DOHH2 (cell line): Measurements from ENCODE around the gene CA9.

Experiments
- H3F3A ChIP-seq: fragments of 200-600 bp; sonication (generic), shearing (Covaris generic); 2 replicates; pipeline ENCODE4 v1.6.0; 2016; ENCODE audit warnings: antibody characterized with exemption, mild to moderate bottlenecking; ENCODE audit not compliant: control insufficient read depth, insufficient read depth
- H3K27ac ChIP-seq: fragments of 200-600 bp; sonication (generic); 2 replicates; pipeline ENCODE4 v1.5.1; 2014; ENCODE audit warnings: low read depth, mild to moderate bottlenecking, low read length, moderate library complexity
- H3K27me3 ChIP-seq: fragments of 200-600 bp; sonication (generic); 2 replicates; pipeline ENCODE4 v1.6.1; 2014; ENCODE audit warnings: mild to moderate bottlenecking, low read length, mixed read lengths; ENCODE audit not compliant: control insufficient read depth
- H3K36me3 ChIP-seq: fragments of 200-600 bp; sonication (generic); 2 replicates; pipeline ENCODE4 v1.6.1; 2014; ENCODE audit warnings: mild to moderate bottlenecking, low read length, moderate library complexity, mixed read lengths; ENCODE audit not compliant: control insufficient read depth
- H3K4me1 ChIP-seq: fragments of 200-600 bp; sonication (generic); 2 replicates; pipeline ENCODE4 v1.6.1; 2014; ENCODE audit warnings: mild to moderate bottlenecking, low read length, mixed read lengths; ENCODE audit not compliant: control insufficient read depth
- H3K4me2 ChIP-seq: fragments of 200-600 bp; sonication (generic); 2 replicates; pipeline ENCODE4 v1.6.0; 2014; ENCODE audit warnings: mild to moderate bottlenecking, low read length, moderate library complexity
- H3K4me3 ChIP-seq: fragments of 200-600 bp; sonication (generic); 2 replicates; pipeline ENCODE4 v1.5.1; 2014; ENCODE audit warnings: mild to moderate bottlenecking, low read length, mixed read lengths
- H3K79me2 ChIP-seq: fragments of 200-600 bp; sonication (generic); 2 replicates; pipeline ENCODE4 v1.6.1; 2014; ENCODE audit warnings: mild to moderate bottlenecking, low read length, mixed read lengths; ENCODE audit not compliant: control insufficient read depth
- H3K9me2 ChIP-seq: fragments of 200-600 bp; sonication (generic); replicated peaks from 2 replicates; pipeline ENCODE4 v1.6.1; 2014; ENCODE audit warnings: mild to moderate bottlenecking, low read length, mixed read lengths; ENCODE audit not compliant: control insufficient read depth
- H3K9me3 ChIP-seq: fragments of 200-600 bp; sonication (generic); 2 replicates; pipeline ENCODE4 v1.6.1; 2014; ENCODE audit warnings: antibody characterized with exemption, low read length, mixed read lengths; ENCODE audit not compliant: control insufficient read depth, insufficient read depth
- H4K20me1 ChIP-seq: fragments of 200-600 bp; sonication (generic); 2 replicates; pipeline ENCODE4 v1.6.0; 2014; ENCODE audit warnings: low read depth, mild to moderate bottlenecking, antibody characterized with exemption, low read length, moderate library complexity; ENCODE audit not compliant: control insufficient read depth, insufficient read depth
- CTCF ChIP-seq: fragments of 200-600 bp; sonication (generic); IDR thresholded peaks from one replicate; pipeline ENCODE4 v1.5.1; 2014; ENCODE audit warnings: antibody characterized with exemption, mild to moderate bottlenecking, low read depth, low read length; ENCODE audit not compliant: poor library complexity, severe bottlenecking
- EZH2phosphoT487 ChIP-seq: fragments of 200-600 bp; sonication (generic); IDR thresholded peaks from 2 replicates; pipeline ENCODE4 v1.6.1; 2017; ENCODE audit warnings: borderline replicate concordance, mild to moderate bottlenecking, antibody characterized with exemption, low read length, moderate library complexity, mixed read lengths

CA9 gene

GRCh38 chr9:35682051-35682450 is 8.3 kb downstream of the CA9 start:
- TF ChIP-seq EZH2phosphoT487 (no peak), CTCF (no peak)
- H3F3A ChIP-seq: no peaks in the 10 kb centered on the region
- no peaks in the 10 kb centered on the region for H3K36me3 ChIP-seq

GRCh38 chr9:35682520-35683315 is 9.0 kb downstream of the CA9 start:
- H4K20me1 ChIP-seq: no peaks in the 10 kb centered on the region
- TF ChIP-seq CTCF: no peak
- no peak for TF ChIP-seq EZH2phosphoT487
- H3F3A ChIP-seq: no peaks in the 10 kb centered on the region
- H3K9me3 ChIP-seq: no peaks in the 10 kb centered on the region
- no peaks in the 10 kb centered on the region for H3K36me3 ChIP-seq
- no peak overlapping the region for H3K4me3 ChIP-seq
- H3K4me2 ChIP-seq: no peak overlapping the region
- no peaks in the 10 kb centered on the region for H3K27me3 ChIP-seq
- no peaks in the 10 kb centered on the region for H3K79me2 ChIP-seq
- H3K9me2 ChIP-seq: no peaks in the 10 kb centered on the region
- no peak overlapping the region for H3K27ac ChIP-seq
- H3K4me1 ChIP-seq: peaks cover 36% of the 10 kb centered on the region

More at GRCh38 chr9:35682051-35682450, 8.3 kb downstream of the CA9 start:
- Histone ChIP-seq H3K4me2 (no peak overlapping the region), H4K20me1 (no peaks in the 10 kb centered on the region), H3K4me3 (no peak overlapping the region), H3K27me3 (no peaks in the 10 kb centered on the region), H3K79me2 (no peaks in the 10 kb centered on the region), H3K4me1 (peaks cover 29% of the 10 kb centered on the region), H3K27ac (no peak overlapping the region), H3K9me3 (no peaks in the 10 kb centered on the region), H3K9me2 (no peaks in the 10 kb centered on the region)

GRCh38 chr9:35683323-35683722 is 9.6 kb downstream of the CA9 start:
- no peak for TF ChIP-seq CTCF
- TF ChIP-seq EZH2phosphoT487: no peak
- no peaks in the 10 kb centered on the region for H3K36me3 ChIP-seq
- no peaks in the 10 kb centered on the region for H3F3A ChIP-seq
- H3K9me3 ChIP-seq: no peaks in the 10 kb centered on the region
- no peaks in the 10 kb centered on the region for H3K27me3 ChIP-seq
- H3K4me1 ChIP-seq: peaks cover 42% of the 10 kb centered on the region
- no peak overlapping the region for H3K4me3 ChIP-seq
- no peaks in the 10 kb centered on the region for H3K9me2 ChIP-seq
- no peak overlapping the region for H3K27ac ChIP-seq
- no peaks in the 10 kb centered on the region for H4K20me1 ChIP-seq
- H3K79me2 ChIP-seq: no peaks in the 10 kb centered on the region
- H3K4me2 ChIP-seq: no peak overlapping the region
